Natural killer cell (primary cell): ENCODE data around the gene PNMA5. TPM values are rescaled to one million over a fixed set of nuclear protein-coding genes. Genes with fewer than 3 reads are reported as not detected.

Source experiments
- ATAC-seq, 3 donors: fragments of 150-1000 bp in 2 of 3; fragments of 200-7000 bp in 1 of 3; cut with Tn5 transposase; 1 replicate in 1 of 3; 2 replicates in 2 of 3; pipeline ENCODE4 v1.10.0; 2021; ENCODE audit warnings: mild to moderate bottlenecking in 2 of 3, moderate library complexity in 2 of 3
- DNase-seq, 2 donors: peaks; one replicate each; pipeline versions ENCODE4 v3.0.0 to v3.0.0-alpha.2; 2013 to 2021; ENCODE audit warnings: mixed read lengths in 1 of 2
- H3K27ac ChIP-seq: one replicate; pipeline ENCODE4 v1.5.1; 2013; ENCODE audit warnings: mild to moderate bottlenecking, low read length
- H3K27me3 ChIP-seq: one replicate; pipeline ENCODE4 v1.6.1; 2013; ENCODE audit warnings: low read length; ENCODE audit not compliant: control insufficient read depth, insufficient read depth
- H3K36me3 ChIP-seq: one replicate; pipeline ENCODE4 v1.6.1; 2013; ENCODE audit warnings: low read length; ENCODE audit not compliant: control insufficient read depth, insufficient read depth
- H3K4me1 ChIP-seq: one replicate; pipeline ENCODE4 v1.6.1; 2013; ENCODE audit warnings: low read length; ENCODE audit not compliant: control insufficient read depth, insufficient read depth
- H3K4me3 ChIP-seq: one replicate; pipeline ENCODE4 v1.5.1; 2013; ENCODE audit warnings: low read length
- H3K9me3 ChIP-seq: one replicate; pipeline ENCODE4 v1.6.1; 2013; ENCODE audit warnings: low read length; ENCODE audit not compliant: control insufficient read depth, insufficient read depth
- H3K27ac Mint-ChIP-seq, 2 donors: one replicate each; pipeline ENCODE4 v1.8.0; 2022; ENCODE audit warnings: mild to moderate bottlenecking in 2 of 2, mixed read lengths in 2 of 2, moderate library complexity in 1 of 2
- H3K27me3 Mint-ChIP-seq, 2 donors: one replicate each; pipeline ENCODE4 v1.8.0; 2022; ENCODE audit warnings: low read depth in 2 of 2, mixed read lengths in 2 of 2
- H3K36me3 Mint-ChIP-seq: one replicate; pipeline ENCODE4 v1.8.0; 2022; ENCODE audit warnings: mixed read lengths
- H3K4me1 Mint-ChIP-seq, 2 donors: one replicate each; pipeline ENCODE4 v1.8.0; 2022; ENCODE audit warnings: mixed read lengths in 2 of 2
- H3K4me3 Mint-ChIP-seq: one replicate; pipeline ENCODE4 v1.8.0; 2022; ENCODE audit warnings: mild to moderate bottlenecking, moderate library complexity, mixed read lengths
- H3K9me3 Mint-ChIP-seq, 2 donors: one replicate each; pipeline ENCODE4 v1.8.0; 2022; ENCODE audit warnings: mixed read lengths in 2 of 2
- CTCF ChIP-seq: fragments of 200-600 bp; IDR thresholded peaks from one replicate; pipeline ENCODE4 v1.8.0; 2022; ENCODE audit warnings: antibody characterized with exemption
- WGBS: methylation state at CpG from one replicate; pipeline ENCODE4 v1.1.7; 2013; ENCODE audit warnings: missing lambda C conversion rate; ENCODE audit not compliant: insufficient coverage; 5-methylcytosine and 5-hydroxymethylcytosine counted together
- intact Hi-C: fragments of 100-400 bp; cut with micrococcal nuclease; formaldehyde crosslinking; loops from one replicate; pipeline ENCODE4 v1.14.2; 2022
- total RNA-seq, 4 donors: library from RNA; stranded (reverse); fragments of 120-200 nt in 1 of 4; gene quantifications; one replicate each; pipeline versions ENCODE4 v1.2.3 to v1.2.4, GENCODE V29; 2013 to 2022

Gene PNMA5
- total RNA-seq, 3 donors from 2014 or later (not counting 1 experiment from before 2014, with no cell fraction given), result not detected

GRCh38 chrX:152992115-152992514, 1.8 kb downstream of the PNMA5 start:
- Histone ChIP-seq H3K36me3 (no peaks in the 10 kb centered on the region), H3K27ac (no peak overlapping the region), H3K9me3 (no peaks in the 10 kb centered on the region), H3K27me3 (no peaks in the 10 kb centered on the region), H3K4me1 (peaks cover 12% of the 10 kb centered on the region), H3K4me3 (no peak overlapping the region)
- no peak overlapping the region for H3K27ac Mint-ChIP-seq
- no peaks in the 10 kb centered on the region for H3K4me1 Mint-ChIP-seq
- H3K36me3 Mint-ChIP-seq, result no peaks in the 10 kb centered on the region
- no peak for TF ChIP-seq CTCF
- H3K9me3 Mint-ChIP-seq, result no peaks in the 10 kb centered on the region
- 90% methylated on average over 4 of the region's 4 CpGs for WGBS
- H3K27me3 Mint-ChIP-seq, result peaks cover 0 to 10% of the 10 kb centered on the region in 2 donors
- ATAC-seq (no peak), DNase-seq (no peak)
- intact Hi-C loops, result no loop called here
- no peak overlapping the region for H3K4me3 Mint-ChIP-seq

DNA sequence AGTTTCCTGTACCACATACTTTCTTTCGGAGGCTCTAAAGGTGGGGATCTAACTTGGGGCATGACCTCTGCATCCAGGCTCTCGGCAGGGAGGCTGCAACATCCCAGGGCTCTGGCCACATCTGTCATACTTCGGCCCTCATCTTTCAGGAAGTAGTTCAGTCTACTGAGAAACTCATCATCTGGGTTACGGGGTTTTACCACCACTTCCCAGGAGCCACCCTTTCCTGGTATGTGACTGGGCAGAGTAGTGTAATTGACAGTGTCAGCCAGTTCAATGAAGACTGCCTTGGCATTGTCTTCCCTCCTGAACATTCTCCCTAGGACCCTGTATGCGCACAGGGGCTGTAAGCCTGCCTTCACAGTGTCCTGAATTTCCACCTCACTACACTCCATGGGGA, 2.8 kb downstream of the PNMA5 start:
- Histone ChIP-seq H3K36me3 (no peaks in the 10 kb centered on the region), H3K9me3 (no peaks in the 10 kb centered on the region), H3K4me1 (peaks cover 12% of the 10 kb centered on the region), H3K4me3 (no peak overlapping the region), H3K27me3 (no peaks in the 10 kb centered on the region), H3K27ac (no peak overlapping the region)
- intact Hi-C loops, result no loop called here
- no peak for ATAC-seq
- no peaks in the 10 kb centered on the region for H3K9me3 Mint-ChIP-seq
- DNase-seq, result no peak
- H3K4me3 Mint-ChIP-seq, result no peak overlapping the region
- H3K36me3 Mint-ChIP-seq, result no peaks in the 10 kb centered on the region
- H3K4me1 Mint-ChIP-seq, result no peaks in the 10 kb centered on the region
- TF ChIP-seq CTCF, result no peak
- H3K27me3 Mint-ChIP-seq, result peaks cover 0 to 10% of the 10 kb centered on the region in 2 donors
- 90% methylated on average over 3 of the region's 5 CpGs for WGBS
- H3K27ac Mint-ChIP-seq, result no peak overlapping the region

DNA sequence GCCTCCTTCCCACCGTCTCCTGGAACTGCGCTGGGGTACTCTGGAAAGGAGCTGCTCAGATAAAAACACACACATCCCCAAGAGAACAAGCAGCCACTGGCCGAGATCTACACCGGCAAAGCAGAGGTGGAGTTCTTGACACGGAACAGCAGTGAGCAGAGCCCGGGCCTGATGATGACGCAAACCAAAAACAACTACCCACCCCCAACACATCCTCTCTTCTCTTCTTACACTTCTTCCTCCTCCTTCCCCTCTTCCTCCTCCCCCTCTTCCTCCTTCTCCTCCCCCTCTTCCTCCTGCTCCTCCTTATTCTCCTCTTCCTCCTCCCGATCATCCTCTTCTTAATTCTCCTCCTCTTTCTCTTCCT, 4.6 kb downstream of the PNMA5 start:
- 68% methylated on average over 7 of the region's 8 CpGs for WGBS
- H3K27ac Mint-ChIP-seq, result no peak overlapping the region
- peaks cover 12% of the 10 kb centered on the region for H3K4me1 ChIP-seq
- H3K4me3 ChIP-seq, result no peak overlapping the region
- no peak for ATAC-seq
- peaks cover 0 to 10% of the 10 kb centered on the region in 2 donors for H3K27me3 Mint-ChIP-seq
- intact Hi-C loops, result no loop called here
- no peaks in the 10 kb centered on the region for H3K36me3 ChIP-seq
- no peak overlapping the region for H3K4me3 Mint-ChIP-seq
- TF ChIP-seq CTCF, result no peak
- H3K4me1 Mint-ChIP-seq, result no peaks in the 10 kb centered on the region
- DNase-seq, result peak in 1 of 2 donors; percentile 29
- H3K27ac ChIP-seq, result peak overlapping the region; percentile 72
- no peaks in the 10 kb centered on the region for H3K36me3 Mint-ChIP-seq
- H3K27me3 ChIP-seq, result no peaks in the 10 kb centered on the region
- H3K9me3 Mint-ChIP-seq, result no peaks in the 10 kb centered on the region
- no peaks in the 10 kb centered on the region for H3K9me3 ChIP-seq

GRCh38 chrX:152988536-152989291, 5.2 kb downstream of the PNMA5 start:
- H3K27ac ChIP-seq, result peak overlapping the region; percentile 72
- intact Hi-C loops, result no loop called here
- WGBS, result 72% methylated on average over 9 of the region's 9 CpGs
- no peak overlapping the region for H3K4me3 ChIP-seq
- Mint-ChIP-seq H3K27me3 (peaks cover 0 to 10% of the 10 kb centered on the region in 2 donors), H3K4me1 (no peaks in the 10 kb centered on the region), H3K36me3 (no peaks in the 10 kb centered on the region), H3K9me3 (no peaks in the 10 kb centered on the region), H3K4me3 (no peak overlapping the region), H3K27ac (no peak overlapping the region)
- peaks cover 12% of the 10 kb centered on the region for H3K4me1 ChIP-seq
- H3K27me3 ChIP-seq, result no peaks in the 10 kb centered on the region
- TF ChIP-seq CTCF, result no peak
- peak in 1 of 2 donors; percentile 1 for DNase-seq
- H3K36me3 ChIP-seq, result no peaks in the 10 kb centered on the region
- H3K9me3 ChIP-seq, result no peaks in the 10 kb centered on the region
- no peak for ATAC-seq
